K562 (cell line): ENCODE results near the gene PLEKHA8. TPM values are rescaled to one million over a fixed set of nuclear protein-coding genes. Genes with fewer than 3 reads are reported as not detected.
A peak's percentile ranks its signal among the peaks of the same experiment; 100 is the strongest.

Experiments
- ATF7 ChIP-seq: fragments of 450-650 bp; IDR thresholded peaks from 2 replicates; pipeline ENCODE4 v1.7.1; 2014; ENCODE audit warnings: mild to moderate bottlenecking, moderate library complexity
- CBFA2T3 ChIP-seq: fragments of 450-650 bp; IDR thresholded peaks from 2 replicates; pipeline ENCODE4 v1.6.1; 2017
- CBX5 ChIP-seq: IDR thresholded peaks from 2 replicates; pipeline ENCODE4 v1.6.1; 2014; ENCODE audit warnings: low read depth, borderline replicate concordance
- CREB3L1 ChIP-seq: fragments of 450-650 bp; IDR thresholded peaks from 2 replicates; pipeline ENCODE4 v1.6.1; 2014; ENCODE audit warnings: low read depth, mild to moderate bottlenecking, moderate library complexity, borderline replicate concordance
- CREBBP ChIP-seq: IDR thresholded peaks from one replicate; pipeline ENCODE4 v1.6.1; 2012; ENCODE audit warnings: low read depth, mild to moderate bottlenecking, control low read depth, inconsistent platforms, low read length
- FOXJ2 ChIP-seq: fragments of 200-800 bp; sonication (Bioruptor generic); IDR thresholded peaks from 2 replicates; pipeline ENCODE4 v1.6.1; 2016; ENCODE audit warnings: missing genetic modification characterization, missing compliant biosample characterization
- GTF2E2 ChIP-seq: fragments of 200-800 bp; sonication (Bioruptor generic); IDR thresholded peaks from 2 replicates; pipeline ENCODE4 v1.6.1; 2016; ENCODE audit warnings: missing genetic modification characterization, missing compliant biosample characterization
- HMGN3 ChIP-seq: IDR thresholded peaks from 2 replicates; pipeline ENCODE4 v1.6.1; 2011; ENCODE audit warnings: borderline replicate concordance, low read depth, mild to moderate bottlenecking, mixed read lengths, low read length; ENCODE audit not compliant: insufficient read length; ENCODE audit errors: extremely low read depth
- KAT2B ChIP-seq: IDR thresholded peaks from one replicate; pipeline ENCODE4 v1.6.1; 2012; ENCODE audit warnings: low read depth, mild to moderate bottlenecking, control low read depth, inconsistent platforms, low read length, moderate library complexity
- NCOR1 ChIP-seq: fragments of 450-650 bp; IDR thresholded peaks from 2 replicates; pipeline ENCODE4 v1.6.1; 2016; ENCODE audit warnings: mild to moderate bottlenecking, moderate library complexity
- PHF20 ChIP-seq: fragments of 450-650 bp; IDR thresholded peaks from 2 replicates; pipeline ENCODE4 v1.6.1; 2018; ENCODE audit not compliant: partially characterized antibody
- POLR2AphosphoS2 ChIP-seq: IDR thresholded peaks from 2 replicates; pipeline ENCODE4 v1.6.1; 2012; ENCODE audit warnings: low read length, improper control_type of control experiment
- SIN3B ChIP-seq: fragments of 450-650 bp; IDR thresholded peaks from 2 replicates; pipeline ENCODE4 v1.6.1; 2017; ENCODE audit warnings: low read depth, mild to moderate bottlenecking, moderate library complexity
- SP2 ChIP-seq: IDR thresholded peaks from 2 replicates; pipeline ENCODE4 v1.6.1; 2011; ENCODE audit warnings: mild to moderate bottlenecking, low read depth, low read length, moderate library complexity; ENCODE audit not compliant: poor library complexity, severe bottlenecking; ENCODE audit errors: extremely low read depth
- TEAD4 ChIP-seq, 2 experiments: sonication (generic) in 1 of 2; formaldehyde crosslinking in 1 of 2; IDR thresholded peaks; 2 replicates each; pipeline versions ENCODE4 v1.6.1 to v1.8.0; 2012 to 2022; ENCODE audit warnings: borderline replicate concordance in 1 of 2, inconsistent platforms in 1 of 2, low read length in 1 of 2, mild to moderate bottlenecking in 1 of 2, missing genetic modification reagents in 1 of 2
- TFAP4 ChIP-seq: sonication (generic); formaldehyde crosslinking; IDR thresholded peaks from 2 replicates; pipeline ENCODE4 v1.8.0; 2022; ENCODE audit warnings: missing genetic modification reagents, mild to moderate bottlenecking, moderate library complexity, borderline replicate concordance
- ZBTB33 ChIP-seq: sonication (generic); formaldehyde crosslinking; IDR thresholded peaks from 2 replicates; pipeline ENCODE4 v1.8.1; 2023; ENCODE audit warnings: mild to moderate bottlenecking, missing genetic modification reagents
- ZC3H4 ChIP-seq: sonication (generic); formaldehyde crosslinking; IDR thresholded peaks from 2 replicates; pipeline ENCODE4 v1.9.0; 2021; ENCODE audit warnings: missing genetic modification reagents, borderline replicate concordance
- ZC3H8 ChIP-seq: fragments of 450-650 bp; IDR thresholded peaks from 2 replicates; pipeline ENCODE4 v1.6.1; 2017
- ZNF717 ChIP-seq: fragments of 250-450 bp; sonication (Bioruptor Pico); IDR thresholded peaks from 2 replicates; pipeline ENCODE4 v1.5.0; 2021
- ZNF75A ChIP-seq: fragments of 450-650 bp; formaldehyde crosslinking; IDR thresholded peaks from 2 replicates; pipeline ENCODE4 v1.4.0; 2020; ENCODE audit warnings: mild to moderate bottlenecking
- ZNF766 ChIP-seq: fragments of 200-800 bp; sonication (Bioruptor generic); conservative IDR thresholded peaks from 2 replicates; pipeline ENCODE4 v1.6.1; 2016; ENCODE audit warnings: missing genetic modification characterization, missing compliant biosample characterization
- polyA plus RNA-seq, 8 experiments: library from polyadenylated mRNA; depleted of rRNA in 4 of 8; stranded (reverse) in 5 of 8; unstranded in 3 of 8; fragments of >200 nt; fragmentation: Nextera tagmentation in 2 of 8; fragmentation: Illumina TruSeq in 1 of 8; extraction: Ambion mirVana in 2 of 8; extraction: Trizol in 1 of 8; gene quantifications; 2 replicates each; pipeline versions ENCODE4 v1.2.1 to v1.2.3, GENCODE V29; 2011 to 2014; ENCODE audit warnings: inconsistent platforms in 1 of 8, missing spikeins in 1 of 8
- total RNA-seq, 7 experiments: library from RNA; depleted of rRNA in 6 of 7; stranded (reverse); fragments of >200 nt in 6 of 7; fragmentation: Illumina TruSeq in 2 of 7; extraction: Trizol in 2 of 7; gene quantifications; 2 replicates each; pipeline versions ENCODE4 v1.2.1 to v1.2.3, GENCODE V29; 2011 to 2021; ENCODE audit warnings: low replicate concordance in 1 of 7

The PLEKHA8 gene
- total and polyA plus RNA-seq, 9 of the 15 experiments (the other 6 are each of a cell fraction or from before 2014, with no cell fraction given), result 3.2 to 16.3 (median 11.8) TPM

- TF ChIP-seq CBFA2T3 (peak; percentile 52), ZC3H4 (CRISPR knock-in tag) (no peak), ZC3H8 (no peak), PHF20 (no peak), TEAD4 (IDR thresholded peaks at IDR 0.05; ENCODE audit: low read length) (peak; percentile 24; the same call in 1 of the 2 replicates), TEAD4 (CRISPR knock-in tag; IDR thresholded peaks at IDR 0.05; ENCODE audit: borderline replicate concordance) (no peak), SP2 (no peak), KAT2B (no peak), ZNF75A (no peak), TFAP4 (CRISPR knock-in tag) (no peak), POLR2AphosphoS2 (no peak), NCOR1 (no peak), HMGN3 (no peak), SIN3B (no peak), ATF7 (no peak), FOXJ2 (tag) (no peak), CREB3L1 (no peak), CBX5 (no peak), ZBTB33 (CRISPR knock-in tag) (no peak), ZNF717 (CRISPR knock-in tag) (no peak), ZNF766 (no peak), CREBBP (no peak), GTF2E2 (tag) (no peak)
Measured at GRCh38 chr7:30010021-30010420, 18.2 kb upstream of the PLEKHA8 start (continued).
